ENCODE measurements around the gene OR6C76.
"Not testable (repeated sequence)": the region's sequence is repeated elsewhere in the genome, so short reads cannot be mapped to it uniquely, and the experiment has no call there.

OR6C76 gene

DNA sequence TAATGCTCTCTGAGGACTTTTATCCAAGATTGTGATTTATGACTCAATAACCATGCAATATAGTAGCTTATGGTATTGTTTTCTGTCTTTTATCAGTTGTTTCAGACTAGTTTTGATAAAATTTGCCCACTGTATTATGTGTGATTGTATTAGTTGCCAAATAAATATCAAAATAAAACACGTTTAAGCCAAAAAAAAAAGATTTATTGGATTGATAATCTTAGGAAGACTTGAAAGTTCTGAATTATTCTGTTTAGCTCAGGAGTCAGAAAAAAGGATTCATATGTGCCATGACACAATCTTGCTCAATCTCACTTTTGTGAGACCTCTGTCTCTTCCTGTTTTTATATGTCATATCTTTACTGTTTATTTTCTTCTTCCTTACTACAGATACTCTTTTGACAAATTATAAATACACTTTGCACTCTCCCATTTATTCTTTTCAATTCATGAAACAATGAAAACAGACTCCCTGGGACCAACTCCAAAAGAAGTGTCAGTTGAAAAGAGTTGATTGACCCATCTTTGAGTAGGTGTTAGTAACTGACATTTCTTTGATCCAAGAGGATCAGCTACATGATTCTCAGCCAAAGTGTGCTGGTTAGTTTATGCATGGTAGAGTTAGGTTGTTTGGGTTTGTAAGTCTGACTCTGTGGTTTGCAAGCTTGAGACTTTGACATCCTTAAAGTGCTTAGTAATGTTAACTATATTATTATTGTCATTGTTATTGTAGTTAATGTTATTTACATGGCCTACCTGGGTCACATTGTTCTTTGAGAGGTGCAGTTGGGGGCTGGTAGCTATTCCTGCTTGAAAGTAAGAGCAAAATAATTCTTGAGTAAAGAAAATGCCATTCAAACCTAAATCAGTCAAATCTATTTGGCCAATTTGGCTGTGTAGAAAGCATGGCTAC lies 2.5 kb downstream of the OR6C76 start:
- DNase-seq: no peak
- ATAC-seq (replicated peaks): no peak
- H3K4me3 Mint-ChIP-seq: no peak overlapping the region
- H3K9me3 Mint-ChIP-seq: no peaks in the 10 kb centered on the region
- H3K4me1 Mint-ChIP-seq (ENCODE audit: low read depth in 2 of 2): no peaks in the 10 kb centered on the region
- no peaks in the 10 kb centered on the region for H3K36me3 Mint-ChIP-seq (ENCODE audit: insufficient read depth)
- peaks cover 30 to 51% of the 10 kb centered on the region in 2 donors for H3K27me3 Mint-ChIP-seq
- H3K27ac Mint-ChIP-seq: no peak overlapping the region

DNA sequence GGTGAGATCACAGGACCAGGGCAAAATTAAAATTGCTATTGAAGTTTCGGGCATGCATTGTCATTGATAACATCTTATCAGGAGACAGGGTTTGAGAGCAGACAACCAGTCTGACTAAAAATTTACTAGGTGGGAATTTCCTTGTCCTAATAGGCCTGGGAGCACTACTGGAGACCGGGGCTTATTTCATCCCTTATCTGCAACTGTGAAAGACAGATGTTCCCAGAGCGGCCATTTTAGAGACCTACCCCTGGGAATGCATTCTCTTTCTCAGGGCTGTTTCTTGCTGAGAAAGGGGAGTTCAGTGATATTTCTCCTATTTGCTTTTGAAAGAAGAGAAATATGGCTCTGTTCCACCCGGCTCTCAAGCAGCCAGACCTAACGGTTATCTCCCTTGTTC lies 15.2 kb downstream of the OR6C76 start:
- ATAC-seq (replicated peaks); H3K9me3 Mint-ChIP-seq; H3K36me3 Mint-ChIP-seq (ENCODE audit: insufficient read depth); DNase-seq; H3K4me1 Mint-ChIP-seq (ENCODE audit: low read depth in 2 of 2); H3K27ac Mint-ChIP-seq; H3K4me3 Mint-ChIP-seq; H3K27me3 Mint-ChIP-seq: not testable (repeated sequence)

DNA sequence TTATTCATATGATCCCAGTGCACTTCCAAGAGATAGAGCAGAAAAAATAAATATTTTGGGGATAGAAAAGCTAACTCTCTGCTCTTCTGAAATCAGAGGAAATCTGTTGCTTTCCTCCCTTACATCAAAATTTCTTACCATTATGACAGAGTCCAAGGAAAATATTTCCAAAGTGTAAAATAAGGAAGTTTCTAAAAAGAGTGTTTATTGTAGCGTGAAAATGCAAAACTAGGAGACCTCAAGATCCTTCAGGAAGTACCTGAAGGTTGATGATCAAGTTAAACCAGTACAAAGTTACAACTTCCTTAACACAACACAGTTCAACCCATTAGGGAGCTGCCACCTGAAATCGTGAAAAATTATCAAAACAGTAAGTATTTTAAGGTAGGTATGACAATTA lies 17.7 kb downstream of the OR6C76 start, which contains the start of gene OR6C2:
Gene OR6C2, plus strand, starts transcription at position 301 of the 400 bp plus-strand sequence. CDS start 8,138 bp downstream, outside the sequence.
- H3K27me3 Mint-ChIP-seq: peaks cover 6 to 15% of the 10 kb centered on the region in 2 donors
- no peak for ATAC-seq (replicated peaks)
- H3K27ac Mint-ChIP-seq: no peak within 1 kb of the TSS
- H3K36me3 Mint-ChIP-seq (ENCODE audit: insufficient read depth): no peaks in the 10 kb centered on the region
- no peaks in the 10 kb centered on the region for H3K4me1 Mint-ChIP-seq (ENCODE audit: low read depth in 2 of 2)
- peaks cover 0 to 2% of the 10 kb centered on the region in 2 donors for H3K9me3 Mint-ChIP-seq
- H3K4me3 Mint-ChIP-seq: no peak within 1 kb of the TSS
- no peak for DNase-seq

DNA sequence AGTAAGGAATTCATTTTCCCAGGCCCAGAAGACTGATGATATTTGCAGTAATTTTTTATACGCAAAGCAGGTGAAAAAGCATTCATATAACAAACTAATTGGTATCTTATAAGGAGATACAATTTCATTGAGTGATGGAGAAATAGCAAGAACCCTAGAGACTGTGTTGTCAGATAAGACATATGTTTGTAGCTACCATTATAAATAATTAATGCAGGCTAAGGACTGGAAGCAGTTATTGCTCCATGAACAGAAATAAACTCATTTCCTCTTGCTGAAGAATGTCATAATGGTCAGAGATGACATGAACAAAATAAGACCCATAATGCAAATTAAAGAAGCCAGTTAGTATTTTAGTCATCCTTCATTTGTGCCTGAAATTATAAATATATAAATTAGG lies 19.3 kb downstream of the OR6C76 start:
- Mint-ChIP-seq H3K4me1 (ENCODE audit: low read depth in 2 of 2) (no peaks in the 10 kb centered on the region), H3K27me3 (peaks cover 6 to 15% of the 10 kb centered on the region in 2 donors), H3K36me3 (ENCODE audit: insufficient read depth) (no peaks in the 10 kb centered on the region), H3K4me3 (no peak overlapping the region), H3K27ac (no peak overlapping the region), H3K9me3 (peaks cover 0 to 2% of the 10 kb centered on the region in 2 donors)
- ATAC-seq (replicated peaks): no peak
- DNase-seq: no peak

DNA sequence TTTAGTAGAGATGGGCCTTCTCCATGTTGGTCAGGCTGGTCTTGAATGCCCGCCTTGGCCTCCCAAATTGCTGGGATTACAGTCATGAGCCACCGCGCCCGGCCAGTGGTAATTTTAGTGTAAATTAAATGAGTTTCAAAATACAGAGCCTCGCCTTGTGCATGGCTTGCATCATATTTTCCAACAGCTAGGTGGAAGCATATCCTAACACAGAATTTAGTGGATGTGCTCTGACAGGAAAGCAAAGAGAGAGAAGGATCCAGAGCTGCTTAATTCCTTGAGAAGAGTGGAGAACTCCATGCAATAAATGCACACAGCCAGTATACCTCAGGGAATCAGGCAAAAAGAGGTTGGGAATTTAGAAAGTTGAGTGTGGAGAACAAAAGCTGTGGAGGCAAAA lies 20.3 kb downstream of the OR6C76 start:
- Mint-ChIP-seq H3K27me3 (peaks cover 6 to 17% of the 10 kb centered on the region in 2 donors), H3K36me3 (ENCODE audit: insufficient read depth) (no peaks in the 10 kb centered on the region), H3K4me1 (ENCODE audit: low read depth in 2 of 2) (no peaks in the 10 kb centered on the region), H3K9me3 (no peaks in the 10 kb centered on the region), H3K4me3 (no peak overlapping the region), H3K27ac (no peak overlapping the region)
- DNase-seq (no peak), ATAC-seq (replicated peaks) (no peak)

DNA sequence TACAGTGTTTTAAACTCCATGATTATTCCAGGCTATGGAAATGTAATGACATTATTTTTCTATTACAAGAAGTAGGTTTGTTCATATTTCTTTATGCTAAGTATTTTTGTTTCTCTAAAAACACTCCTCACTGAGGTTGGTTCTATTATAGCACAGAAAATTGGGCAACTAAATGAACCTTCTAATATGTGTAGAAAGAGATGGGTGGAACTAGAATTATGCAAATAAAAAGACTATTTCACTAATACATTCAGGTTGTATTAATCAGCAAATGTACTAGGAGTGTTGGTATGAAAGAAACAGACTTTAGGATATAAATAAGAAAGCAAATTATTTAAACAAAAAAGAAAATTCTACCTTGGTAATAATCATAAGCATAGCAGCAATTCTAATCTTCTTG lies 22.8 kb downstream of the OR6C76 start:
- ATAC-seq (replicated peaks) (no peak), DNase-seq (no peak)
- H3K4me1 Mint-ChIP-seq (ENCODE audit: low read depth in 2 of 2): no peaks in the 10 kb centered on the region
- H3K27ac Mint-ChIP-seq: no peak overlapping the region
- H3K27me3 Mint-ChIP-seq: peaks cover 17 to 20% of the 10 kb centered on the region in 2 donors
- H3K9me3 Mint-ChIP-seq: no peaks in the 10 kb centered on the region
- no peak overlapping the region for H3K4me3 Mint-ChIP-seq
- H3K36me3 Mint-ChIP-seq (ENCODE audit: insufficient read depth): no peaks in the 10 kb centered on the region

DNA sequence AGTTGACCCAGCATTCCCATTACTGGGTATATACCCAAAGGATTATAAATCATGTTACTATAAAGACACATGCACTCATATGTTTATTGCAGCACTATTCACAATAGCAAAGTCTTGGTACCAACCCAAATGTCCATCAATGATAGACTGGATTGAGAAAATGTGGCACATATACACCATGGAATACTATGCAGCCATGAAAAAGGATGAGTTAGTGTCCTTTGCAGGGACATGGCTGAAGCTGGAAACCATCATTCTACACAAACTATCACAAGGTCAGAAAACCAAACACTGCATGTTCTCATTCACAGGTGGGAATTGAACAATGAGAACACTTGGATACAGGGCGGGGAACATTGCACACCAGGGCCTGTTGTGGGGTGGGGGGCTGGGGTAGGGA lies 38.9 kb downstream of the OR6C76 start:
- not testable (repeated sequence) for H3K9me3 Mint-ChIP-seq; H3K4me1 Mint-ChIP-seq (ENCODE audit: low read depth in 2 of 2); H3K4me3 Mint-ChIP-seq

DNA sequence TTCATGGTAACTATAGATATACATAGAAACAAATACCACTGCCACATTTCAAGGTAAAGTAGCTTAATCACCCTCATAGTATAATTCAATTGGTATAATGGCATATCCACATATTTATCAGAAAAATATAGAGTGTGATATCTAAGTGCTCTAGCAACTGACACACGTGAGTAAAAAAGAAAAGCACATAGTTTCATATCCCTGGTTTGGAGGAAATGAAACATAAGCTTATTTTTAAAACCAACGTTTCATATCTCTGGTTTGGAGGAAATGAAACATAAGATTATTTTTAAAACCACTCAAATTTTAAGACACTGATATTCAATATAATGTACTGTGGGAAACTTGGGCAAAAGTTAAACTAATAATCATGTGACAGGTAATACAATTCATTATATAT lies 41.8 kb downstream of the OR6C76 start:
- Mint-ChIP-seq H3K4me3 (no peak overlapping the region), H3K27me3 (peaks cover 28 to 45% of the 10 kb centered on the region in 2 donors), H3K4me1 (ENCODE audit: low read depth in 2 of 2) (no peaks in the 10 kb centered on the region), H3K36me3 (ENCODE audit: insufficient read depth) (no peaks in the 10 kb centered on the region), H3K27ac (no peak overlapping the region), H3K9me3 (no peaks in the 10 kb centered on the region)
- ATAC-seq (replicated peaks) (no peak), DNase-seq (no peak)

More for the DNA sequence above, 38.9 kb downstream of the OR6C76 start:
- ATAC-seq (replicated peaks); DNase-seq; H3K36me3 Mint-ChIP-seq (ENCODE audit: insufficient read depth); H3K27ac Mint-ChIP-seq: not testable (repeated sequence)
- peaks cover 34 to 59% of the 10 kb centered on the region in 2 donors for H3K27me3 Mint-ChIP-seq

DNA sequence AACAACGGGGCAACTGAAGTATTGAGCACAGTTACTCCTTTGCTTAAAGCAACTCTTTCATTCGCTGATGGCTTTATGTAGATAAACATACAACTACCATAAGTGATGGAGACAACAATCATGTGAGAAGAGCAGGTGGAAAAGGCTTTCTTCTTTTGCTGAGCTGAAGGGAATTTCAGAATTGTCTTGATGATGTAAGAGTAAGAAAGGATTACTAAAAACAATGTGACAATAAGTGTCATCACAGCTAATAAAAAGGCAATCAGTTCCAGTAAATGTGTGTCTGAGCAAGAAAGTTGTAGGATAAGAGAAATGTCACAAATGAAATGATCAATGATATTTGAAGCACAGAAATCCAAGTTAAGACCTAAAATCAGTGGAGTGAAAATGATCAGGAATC lies 43.2 kb downstream of the OR6C76 start:
- no peaks in the 10 kb centered on the region for H3K4me1 Mint-ChIP-seq (ENCODE audit: low read depth in 2 of 2)
- no peak overlapping the region for H3K27ac Mint-ChIP-seq

DNA sequence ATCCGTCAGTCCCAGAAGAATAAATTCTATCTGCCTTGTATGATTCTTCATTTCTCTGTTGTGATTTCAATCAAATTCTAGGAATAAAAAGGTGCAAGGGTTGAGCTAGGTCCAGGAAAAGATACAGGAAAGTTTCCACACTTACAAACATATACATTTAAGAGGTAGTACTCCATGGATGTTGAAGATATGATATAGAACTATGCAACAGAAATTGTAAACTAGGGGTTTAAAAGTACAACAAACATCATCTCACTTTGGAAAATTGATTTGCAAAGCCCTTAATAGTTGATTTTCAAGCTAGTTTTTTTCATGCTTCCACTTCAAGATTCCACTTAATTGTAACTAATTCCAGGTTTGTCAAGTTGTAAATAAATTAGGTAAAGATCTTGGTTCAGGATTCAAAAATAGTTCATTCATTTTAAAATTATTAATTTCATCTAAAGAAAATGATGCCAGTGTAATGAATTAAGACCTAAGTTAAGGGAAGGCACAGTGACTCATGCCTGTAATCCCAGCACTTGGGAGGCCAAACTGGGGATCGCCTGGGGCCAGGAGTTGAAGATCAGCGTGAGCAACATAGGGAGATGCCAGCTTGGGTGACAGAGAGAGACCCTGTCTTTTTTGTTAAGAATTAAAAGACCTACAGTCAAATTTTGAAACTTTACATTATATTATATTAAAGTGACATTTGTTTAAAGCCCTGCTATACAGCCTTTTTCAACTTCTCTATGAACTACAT lies 44.2 kb downstream of the OR6C76 start, which contains the start of gene OR6C70:
Gene OR6C70, minus strand, starts transcription at position 51 of the 742 bp plus-strand sequence. Its CDS starts 0 bp downstream, at position 51.
- peaks cover 25 to 34% of the 10 kb centered on the region in 2 donors for H3K27me3 Mint-ChIP-seq
- no peaks in the 10 kb centered on the region for H3K36me3 Mint-ChIP-seq (ENCODE audit: insufficient read depth)
- no peak within 1 kb of the TSS for H3K4me3 Mint-ChIP-seq
- ATAC-seq (replicated peaks): no peak
- no peak for DNase-seq
- no peaks in the 10 kb centered on the region for H3K9me3 Mint-ChIP-seq
- no peak within 1 kb of the TSS for H3K27ac Mint-ChIP-seq
- H3K4me1 Mint-ChIP-seq (ENCODE audit: low read depth in 2 of 2): no peaks in the 10 kb centered on the region

More for the DNA sequence above, 43.2 kb downstream of the OR6C76 start:
- Mint-ChIP-seq H3K36me3 (ENCODE audit: insufficient read depth) (no peaks in the 10 kb centered on the region), H3K9me3 (no peaks in the 10 kb centered on the region), H3K4me3 (no peak overlapping the region), H3K27me3 (peaks cover 32 to 34% of the 10 kb centered on the region in 2 donors)
- ATAC-seq (replicated peaks) (no peak), DNase-seq (no peak)

DNA sequence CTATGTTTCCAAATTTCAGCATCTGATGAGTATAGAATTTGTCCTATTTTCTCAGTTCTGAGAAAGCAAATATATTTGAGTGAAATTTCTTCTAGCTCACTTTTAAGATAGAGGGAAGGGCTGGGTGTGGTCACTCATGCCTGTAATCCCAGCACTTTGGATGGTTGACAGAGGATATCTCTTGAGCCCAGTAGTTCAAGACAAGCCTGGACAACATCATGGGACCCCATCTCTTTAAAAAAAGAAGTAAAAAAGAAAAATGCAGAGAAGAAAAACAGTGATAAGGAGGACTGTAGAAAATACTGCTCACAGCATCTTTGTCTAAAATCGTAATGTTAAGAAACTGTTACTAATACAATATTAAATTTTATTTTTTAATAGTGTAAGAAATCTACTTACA lies 46.2 kb downstream of the OR6C76 start:
- H3K36me3 Mint-ChIP-seq (ENCODE audit: insufficient read depth): no peaks in the 10 kb centered on the region
- ATAC-seq (replicated peaks): no peak
- peaks cover 25 to 30% of the 10 kb centered on the region in 2 donors for H3K27me3 Mint-ChIP-seq
- DNase-seq: no peak
- no peak overlapping the region for H3K4me3 Mint-ChIP-seq
- H3K4me1 Mint-ChIP-seq (ENCODE audit: low read depth in 2 of 2): no peaks in the 10 kb centered on the region
- no peak overlapping the region for H3K27ac Mint-ChIP-seq
- no peaks in the 10 kb centered on the region for H3K9me3 Mint-ChIP-seq

All from effector memory CD8-positive, alpha-beta T cell (primary cell).